ENCODE measurements around the gene RALGPS1.

DNA sequence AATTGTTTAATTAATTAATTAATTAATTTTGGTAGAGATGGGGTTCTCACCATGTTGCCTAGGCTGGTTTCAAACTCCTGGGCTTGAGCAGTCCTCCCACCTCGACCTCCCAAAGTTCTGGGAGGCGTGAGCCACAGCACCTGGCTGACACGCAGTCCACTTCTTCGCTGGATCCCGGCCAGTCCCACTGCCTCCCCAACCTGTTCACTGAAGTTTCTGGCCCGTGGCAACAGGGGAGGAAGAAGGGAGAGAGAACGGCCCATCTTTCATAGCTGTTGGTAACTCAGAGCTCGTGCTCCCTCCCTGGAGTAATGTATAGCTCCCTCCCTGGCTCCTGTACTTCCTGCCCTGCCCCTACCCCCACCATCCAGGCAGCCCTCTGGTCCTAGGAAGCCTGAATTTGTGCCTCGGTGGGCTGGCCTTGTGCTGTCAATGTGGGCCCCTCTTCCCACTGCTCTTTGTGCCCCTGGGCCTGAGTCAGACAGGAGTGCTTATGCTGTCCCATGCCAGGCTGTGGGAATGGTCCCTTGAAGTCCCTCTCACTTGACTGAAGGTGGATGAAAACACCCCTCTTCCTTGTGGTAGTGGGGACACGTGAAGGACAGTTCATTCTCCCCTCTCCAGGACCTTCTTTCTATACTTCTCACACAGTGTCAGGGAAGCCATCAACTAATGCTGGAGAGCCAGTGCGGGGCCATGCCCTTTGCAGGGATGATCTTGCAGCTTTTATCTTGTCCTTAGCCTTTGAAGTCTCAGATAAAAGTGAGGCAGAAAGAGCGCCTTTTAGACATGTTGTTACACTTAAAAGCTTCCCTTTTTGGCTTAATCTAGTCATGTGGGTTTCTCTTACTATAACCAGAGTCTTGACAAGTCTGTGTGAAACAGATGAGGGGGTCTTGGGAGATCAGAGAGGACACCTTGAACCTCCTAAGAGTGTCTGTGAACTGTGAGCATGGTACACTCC lies 169.8 kb downstream of the RALGPS1 start:
- TF ChIP-seq, protein P1, sequence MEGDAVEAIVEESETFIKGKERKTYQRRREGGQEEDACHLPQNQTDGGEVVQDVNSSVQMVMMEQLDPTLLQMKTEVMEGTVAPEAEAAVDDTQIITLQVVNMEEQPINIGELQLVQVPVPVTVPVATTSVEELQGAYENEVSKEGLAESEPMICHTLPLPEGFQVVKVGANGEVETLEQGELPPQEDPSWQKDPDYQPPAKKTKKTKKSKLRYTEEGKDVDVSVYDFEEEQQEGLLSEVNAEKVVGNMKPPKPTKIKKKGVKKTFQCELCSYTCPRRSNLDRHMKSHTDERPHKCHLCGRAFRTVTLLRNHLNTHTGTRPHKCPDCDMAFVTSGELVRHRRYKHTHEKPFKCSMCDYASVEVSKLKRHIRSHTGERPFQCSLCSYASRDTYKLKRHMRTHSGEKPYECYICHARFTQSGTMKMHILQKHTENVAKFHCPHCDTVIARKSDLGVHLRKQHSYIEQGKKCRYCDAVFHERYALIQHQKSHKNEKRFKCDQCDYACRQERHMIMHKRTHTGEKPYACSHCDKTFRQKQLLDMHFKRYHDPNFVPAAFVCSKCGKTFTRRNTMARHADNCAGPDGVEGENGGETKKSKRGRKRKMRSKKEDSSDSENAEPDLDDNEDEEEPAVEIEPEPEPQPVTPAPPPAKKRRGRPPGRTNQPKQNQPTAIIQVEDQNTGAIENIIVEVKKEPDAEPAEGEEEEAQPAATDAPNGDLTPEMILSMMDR (IDR thresholded peaks at IDR 0.05; ENCODE audit: insufficient read depth, low read length) = no peak
- TF ChIP-seq, protein P2, sequence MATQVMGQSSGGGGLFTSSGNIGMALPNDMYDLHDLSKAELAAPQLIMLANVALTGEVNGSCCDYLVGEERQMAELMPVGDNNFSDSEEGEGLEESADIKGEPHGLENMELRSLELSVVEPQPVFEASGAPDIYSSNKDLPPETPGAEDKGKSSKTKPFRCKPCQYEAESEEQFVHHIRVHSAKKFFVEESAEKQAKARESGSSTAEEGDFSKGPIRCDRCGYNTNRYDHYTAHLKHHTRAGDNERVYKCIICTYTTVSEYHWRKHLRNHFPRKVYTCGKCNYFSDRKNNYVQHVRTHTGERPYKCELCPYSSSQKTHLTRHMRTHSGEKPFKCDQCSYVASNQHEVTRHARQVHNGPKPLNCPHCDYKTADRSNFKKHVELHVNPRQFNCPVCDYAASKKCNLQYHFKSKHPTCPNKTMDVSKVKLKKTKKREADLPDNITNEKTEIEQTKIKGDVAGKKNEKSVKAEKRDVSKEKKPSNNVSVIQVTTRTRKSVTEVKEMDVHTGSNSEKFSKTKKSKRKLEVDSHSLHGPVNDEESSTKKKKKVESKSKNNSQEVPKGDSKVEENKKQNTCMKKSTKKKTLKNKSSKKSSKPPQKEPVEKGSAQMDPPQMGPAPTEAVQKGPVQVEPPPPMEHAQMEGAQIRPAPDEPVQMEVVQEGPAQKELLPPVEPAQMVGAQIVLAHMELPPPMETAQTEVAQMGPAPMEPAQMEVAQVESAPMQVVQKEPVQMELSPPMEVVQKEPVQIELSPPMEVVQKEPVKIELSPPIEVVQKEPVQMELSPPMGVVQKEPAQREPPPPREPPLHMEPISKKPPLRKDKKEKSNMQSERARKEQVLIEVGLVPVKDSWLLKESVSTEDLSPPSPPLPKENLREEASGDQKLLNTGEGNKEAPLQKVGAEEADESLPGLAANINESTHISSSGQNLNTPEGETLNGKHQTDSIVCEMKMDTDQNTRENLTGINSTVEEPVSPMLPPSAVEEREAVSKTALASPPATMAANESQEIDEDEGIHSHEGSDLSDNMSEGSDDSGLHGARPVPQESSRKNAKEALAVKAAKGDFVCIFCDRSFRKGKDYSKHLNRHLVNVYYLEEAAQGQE (IDR thresholded peaks at IDR 0.05; ENCODE audit: insufficient replicate concordance, low read depth) = no peak
- TF ChIP-seq POLR2AphosphoS5 (IDR thresholded peaks at IDR 0.05; ENCODE audit: low read depth) (no peak), GABPA (IDR thresholded peaks at IDR 0.05; ENCODE audit: low read depth) (no peak), SPI1 (IDR thresholded peaks at IDR 0.05; ENCODE audit: borderline replicate concordance, low read depth) (no peak)
